ENCODE data around the gene CD300E.

- TF ChIP-seq MXI1 (IDR thresholded peaks at IDR 0.05; ENCODE audit: borderline replicate concordance, low read depth, low read length) (no peak), POLR2A (IDR thresholded peaks at IDR 0.05; ENCODE audit: low read depth, low read length) (no peak)
Observed at GRCh38 chr17:74641958-74642298, 18.4 kb upstream of the CD300E start.
